SK-N-SH (cell line): Measurements from ENCODE around the gene SERPINA9. TPM values are rescaled to one million over a fixed set of nuclear protein-coding genes. Genes with fewer than 3 reads are reported as not detected.

Experiments used
- CTCF ChIA-PET: fragments of 300-600, 350-600 bp; formaldehyde crosslinking; extraction: SDS; loops from one replicate; lab custom pipeline; 2021; lab: Yijun Ruan, JAX
- POLR2A ChIA-PET: fragments of 350-600 bp; sonication (Branson Sonifier 250); formaldehyde crosslinking; extraction: SDS; loops from one replicate; lab custom pipeline; 2020; ENCODE audit warnings: antibody characterized with exemption, inconsistent platforms; lab: Yijun Ruan, JAX
- DNase-seq: peaks from one replicate; pipeline ENCODE4 v3.0.0; 2012
- H2AFZ ChIP-seq: fragments of 200-600 bp; sonication (generic); 2 replicates; pipeline ENCODE4 v1.8.1; 2016; ENCODE audit warnings: antibody characterized with exemption, mild to moderate bottlenecking, low read depth
- H3F3A ChIP-seq: fragments of 200-600 bp; sonication (generic); replicated peaks from 2 replicates; pipeline ENCODE3; 2016; ENCODE audit warnings: antibody characterized with exemption, mild to moderate bottlenecking; ENCODE audit not compliant: insufficient read depth
- H3K27ac ChIP-seq, 2 experiments: fragments of 200-500 bp in 1 of 2; fragments of 200-600 bp in 1 of 2; sonication (Bioruptor generic) in 1 of 2; sonication (generic), shearing (Covaris generic) in 1 of 2; 2 replicates each; pipeline versions ENCODE4 v1.5.1 to v1.6.1; 2014 to 2016; ENCODE audit warnings: low read depth in 2 of 2, inconsistent platforms in 1 of 2, low read length in 1 of 2, mild to moderate bottlenecking in 1 of 2, mixed read lengths in 1 of 2
- H3K27me3 ChIP-seq: fragments of 200-600 bp; sonication (generic), shearing (Covaris generic); 2 replicates; pipeline ENCODE4 v1.6.1; 2016; ENCODE audit warnings: mixed run types; ENCODE audit not compliant: insufficient read depth
- H3K36me3 ChIP-seq, 2 experiments: fragments of 200-500 bp in 1 of 2; fragments of 200-600 bp in 1 of 2; sonication (Bioruptor generic) in 1 of 2; sonication (generic) in 1 of 2; replicated peaks in 1 of 2; 2 replicates each; pipeline versions ENCODE3 to v1.5.1; 2014 to 2016; ENCODE audit warnings: low read length in 1 of 2, mild to moderate bottlenecking in 1 of 2; ENCODE audit not compliant: insufficient read depth in 2 of 2, control insufficient read depth in 1 of 2
- H3K4me1 ChIP-seq, 2 experiments: fragments of 200-500 bp in 1 of 2; fragments of 200-600 bp in 1 of 2; sonication (Bioruptor generic) in 1 of 2; sonication (generic), shearing (Covaris generic) in 1 of 2; 2 replicates each; pipeline versions ENCODE4 v1.5.1 to v1.6.1; 2014 to 2016; ENCODE audit warnings: low read depth in 1 of 2, low read length in 1 of 2, mixed run types in 1 of 2; ENCODE audit not compliant: insufficient read depth in 2 of 2, control insufficient read depth in 1 of 2
- H3K4me2 ChIP-seq: fragments of 200-600 bp; sonication (generic), shearing (Covaris generic); 2 replicates; pipeline ENCODE4 v1.6.1; 2017; ENCODE audit warnings: mixed run types
- H3K4me3 ChIP-seq, 2 experiments: fragments of 200-500 bp in 1 of 2; fragments of 200-600 bp in 1 of 2; sonication (Bioruptor generic) in 1 of 2; sonication (generic), shearing (Covaris generic) in 1 of 2; 2 replicates each; pipeline versions ENCODE4 v1.5.1 to v1.8.1; 2014 to 2016; ENCODE audit warnings: low read depth in 2 of 2, inconsistent platforms in 1 of 2, low read length in 1 of 2, mild to moderate bottlenecking in 1 of 2, mixed read lengths in 1 of 2, moderate library complexity in 1 of 2
- H3K79me2 ChIP-seq: fragments of 200-600 bp; sonication (generic); 2 replicates; pipeline ENCODE4 v1.8.1; 2017; ENCODE audit warnings: mild to moderate bottlenecking; ENCODE audit not compliant: insufficient read depth
- H3K9ac ChIP-seq: fragments of 200-600 bp; sonication (generic); 2 replicates; pipeline ENCODE4 v1.6.1; 2017; ENCODE audit warnings: mixed run types
- H3K9me2 ChIP-seq: fragments of 200-600 bp; sonication (generic); 2 replicates; pipeline ENCODE4 v1.6.1; 2017; ENCODE audit warnings: mixed run types
- H3K9me3 ChIP-seq: fragments of 200-600 bp; sonication (generic); 2 replicates; pipeline ENCODE4 v1.6.1; 2017; ENCODE audit warnings: mixed run types, mild to moderate bottlenecking, moderate library complexity
- H4K20me1 ChIP-seq: fragments of 200-600 bp; sonication (generic); 2 replicates; pipeline ENCODE4 v1.6.1; 2017; ENCODE audit warnings: mild to moderate bottlenecking, mixed run types; ENCODE audit not compliant: insufficient read depth
- ELF1 ChIP-seq: IDR thresholded peaks from 2 replicates; pipeline ENCODE4 v1.4.0; 2012
- EP300 ChIP-seq, 2 experiments: IDR thresholded peaks; 2 replicates each; pipeline versions ENCODE4 v1.4.0 to v1.6.1; 2012; ENCODE audit warnings: borderline replicate concordance in 1 of 2, low read depth in 1 of 2, low read length in 1 of 2
- EZH2phosphoT487 ChIP-seq: fragments of 200-600 bp; sonication (generic); IDR thresholded peaks from 2 replicates; pipeline ENCODE4 v1.6.1; 2017; ENCODE audit warnings: low read depth, mixed run types, mild to moderate bottlenecking, antibody characterized with exemption, moderate library complexity, borderline replicate concordance
- FOSL2 ChIP-seq: IDR thresholded peaks from 2 replicates; pipeline ENCODE4 v1.4.0; 2012; ENCODE audit warnings: low read depth, mild to moderate bottlenecking, moderate library complexity, borderline replicate concordance
- FOXJ3 ChIP-seq: sonication (generic); formaldehyde crosslinking; IDR thresholded peaks from 2 replicates; pipeline ENCODE4 v1.5.1; 2020; ENCODE audit warnings: mild to moderate bottlenecking, missing genetic modification reagents
- GABPA ChIP-seq: IDR thresholded peaks from 2 replicates; pipeline ENCODE4 v1.4.0; 2012; ENCODE audit warnings: low read depth, mild to moderate bottlenecking
- JUND ChIP-seq: IDR thresholded peaks from 2 replicates; pipeline ENCODE4 v1.4.0; 2012
- MEF2A ChIP-seq: IDR thresholded peaks from 2 replicates; pipeline ENCODE4 v1.4.0; 2012; ENCODE audit warnings: low read depth, borderline replicate concordance
- MXI1 ChIP-seq: IDR thresholded peaks from 2 replicates; pipeline ENCODE4 v1.6.1; 2012; ENCODE audit warnings: mild to moderate bottlenecking, low read depth, low read length, improper control_type of control experiment
- NFIC ChIP-seq: IDR thresholded peaks from 2 replicates; pipeline ENCODE4 v1.4.0; 2012; ENCODE audit warnings: borderline replicate concordance
- NRF1 ChIP-seq: IDR thresholded peaks from 2 replicates; pipeline ENCODE4 v1.6.1; 2012; ENCODE audit warnings: low read depth, mild to moderate bottlenecking, low read length
- RAD21 ChIP-seq: IDR thresholded peaks from 2 replicates; pipeline ENCODE4 v1.6.1; 2012; ENCODE audit warnings: mild to moderate bottlenecking, low read length
- RCOR1 ChIP-seq: fragments of 150-350 bp; IDR thresholded peaks from 2 replicates; pipeline ENCODE4 v1.6.1; 2017; ENCODE audit warnings: antibody characterized with exemption, low read length
- SIN3A ChIP-seq: IDR thresholded peaks from 2 replicates; pipeline ENCODE4 v1.6.1; 2012; ENCODE audit warnings: low read depth, mild to moderate bottlenecking, low read length, moderate library complexity, borderline replicate concordance
- TCF12 ChIP-seq: IDR thresholded peaks from 2 replicates; pipeline ENCODE4 v1.4.0; 2012
- TEAD4 ChIP-seq: IDR thresholded peaks from 2 replicates; pipeline ENCODE4 v1.4.0; 2012; ENCODE audit warnings: mild to moderate bottlenecking, borderline replicate concordance; ENCODE audit not compliant: insufficient read depth
- WGBS: methylation state at CpG from one replicate; pipeline ENCODE4 v1.1.6; 2017; ENCODE audit warnings: low lambda C conversion rate; 5-methylcytosine and 5-hydroxymethylcytosine counted together
- polyA plus RNA-seq, 3 experiments: library from polyadenylated mRNA; depleted of rRNA; stranded (reverse); fragments of >200 nt; gene quantifications; 2 replicates each; pipeline ENCODE4 v1.2.3, GENCODE V29; 2012
- TF ChIP-seq, protein P1 (sequence below): IDR thresholded peaks from 2 replicates; pipeline ENCODE4 v1.6.1; 2012; ENCODE audit warnings: mild to moderate bottlenecking, low read depth, low read length, moderate library complexity
- TF ChIP-seq, protein P2 (sequence below): fragments of 200-600 bp; sonication (generic); IDR thresholded peaks from 2 replicates; pipeline ENCODE4 v1.6.1; 2017; ENCODE audit warnings: antibody characterized with exemption, mild to moderate bottlenecking, moderate library complexity
- TF ChIP-seq, protein P3 (sequence below): IDR thresholded peaks from 2 replicates; pipeline ENCODE4 v1.4.0; 2012; ENCODE audit warnings: low read depth
- TF ChIP-seq, protein P4 (sequence below): fragments of 150-350 bp; IDR thresholded peaks from 2 replicates; pipeline ENCODE4 v1.6.1; 2017; ENCODE audit warnings: antibody characterized with exemption, low read length, low read depth, borderline replicate concordance
- TF ChIP-seq, protein P5 (sequence below): IDR thresholded peaks from 2 replicates; pipeline ENCODE4; 2012

Gene SERPINA9
- polyA plus RNA-seq, 1 of the 3 experiments (the other 2 are of a cell fraction) = not detected

DNA sequence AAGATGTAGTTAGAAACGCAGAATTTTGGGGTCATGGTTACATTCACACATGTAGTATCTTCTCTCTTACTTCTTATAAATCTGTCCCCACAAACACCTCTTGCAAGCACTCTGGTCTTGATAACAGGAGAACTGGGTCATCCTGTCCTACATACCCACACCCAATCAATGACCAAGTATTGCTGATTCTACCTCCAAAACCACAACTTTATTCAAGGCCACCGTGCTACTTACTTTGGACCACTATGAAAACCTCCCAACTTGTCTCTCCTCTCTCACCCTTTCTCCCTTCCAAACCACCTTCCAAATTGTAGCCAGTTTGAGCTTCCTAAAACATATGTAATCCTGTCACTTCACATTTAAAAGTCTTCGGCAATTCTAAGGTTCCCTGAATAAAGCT is 28.8 kb downstream of the SERPINA9 start:
- H3K27me3 ChIP-seq = peaks cover 20% of the 10 kb centered on the region; the same call in 1 of the 2 replicates
- no peak for DNase-seq
- POLR2A ChIA-PET = no interaction called here
- CTCF ChIA-PET = interaction anchor here (1.4 to 2.4 kb wide), 3 partner anchors 14 to 39 kb away, joined by 7 to 8 read pairs (median 8); no protein-coding TSS in a partner anchor
- no peaks in the 10 kb centered on the region for H3K9me2 ChIP-seq
- TF ChIP-seq MEF2A (no peak), TEAD4 (no peak), MXI1 (no peak), TCF12 (no peak), ELF1 (no peak), JUND (no peak), FOXJ3 (CRISPR knock-in tag) (no peak), FOSL2 (no peak), EZH2phosphoT487 (no peak), GABPA (no peak), RAD21 (no peak), SIN3A (no peak)
- TF ChIP-seq, protein P1, sequence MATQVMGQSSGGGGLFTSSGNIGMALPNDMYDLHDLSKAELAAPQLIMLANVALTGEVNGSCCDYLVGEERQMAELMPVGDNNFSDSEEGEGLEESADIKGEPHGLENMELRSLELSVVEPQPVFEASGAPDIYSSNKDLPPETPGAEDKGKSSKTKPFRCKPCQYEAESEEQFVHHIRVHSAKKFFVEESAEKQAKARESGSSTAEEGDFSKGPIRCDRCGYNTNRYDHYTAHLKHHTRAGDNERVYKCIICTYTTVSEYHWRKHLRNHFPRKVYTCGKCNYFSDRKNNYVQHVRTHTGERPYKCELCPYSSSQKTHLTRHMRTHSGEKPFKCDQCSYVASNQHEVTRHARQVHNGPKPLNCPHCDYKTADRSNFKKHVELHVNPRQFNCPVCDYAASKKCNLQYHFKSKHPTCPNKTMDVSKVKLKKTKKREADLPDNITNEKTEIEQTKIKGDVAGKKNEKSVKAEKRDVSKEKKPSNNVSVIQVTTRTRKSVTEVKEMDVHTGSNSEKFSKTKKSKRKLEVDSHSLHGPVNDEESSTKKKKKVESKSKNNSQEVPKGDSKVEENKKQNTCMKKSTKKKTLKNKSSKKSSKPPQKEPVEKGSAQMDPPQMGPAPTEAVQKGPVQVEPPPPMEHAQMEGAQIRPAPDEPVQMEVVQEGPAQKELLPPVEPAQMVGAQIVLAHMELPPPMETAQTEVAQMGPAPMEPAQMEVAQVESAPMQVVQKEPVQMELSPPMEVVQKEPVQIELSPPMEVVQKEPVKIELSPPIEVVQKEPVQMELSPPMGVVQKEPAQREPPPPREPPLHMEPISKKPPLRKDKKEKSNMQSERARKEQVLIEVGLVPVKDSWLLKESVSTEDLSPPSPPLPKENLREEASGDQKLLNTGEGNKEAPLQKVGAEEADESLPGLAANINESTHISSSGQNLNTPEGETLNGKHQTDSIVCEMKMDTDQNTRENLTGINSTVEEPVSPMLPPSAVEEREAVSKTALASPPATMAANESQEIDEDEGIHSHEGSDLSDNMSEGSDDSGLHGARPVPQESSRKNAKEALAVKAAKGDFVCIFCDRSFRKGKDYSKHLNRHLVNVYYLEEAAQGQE = no peak
- TF ChIP-seq, protein P2, sequence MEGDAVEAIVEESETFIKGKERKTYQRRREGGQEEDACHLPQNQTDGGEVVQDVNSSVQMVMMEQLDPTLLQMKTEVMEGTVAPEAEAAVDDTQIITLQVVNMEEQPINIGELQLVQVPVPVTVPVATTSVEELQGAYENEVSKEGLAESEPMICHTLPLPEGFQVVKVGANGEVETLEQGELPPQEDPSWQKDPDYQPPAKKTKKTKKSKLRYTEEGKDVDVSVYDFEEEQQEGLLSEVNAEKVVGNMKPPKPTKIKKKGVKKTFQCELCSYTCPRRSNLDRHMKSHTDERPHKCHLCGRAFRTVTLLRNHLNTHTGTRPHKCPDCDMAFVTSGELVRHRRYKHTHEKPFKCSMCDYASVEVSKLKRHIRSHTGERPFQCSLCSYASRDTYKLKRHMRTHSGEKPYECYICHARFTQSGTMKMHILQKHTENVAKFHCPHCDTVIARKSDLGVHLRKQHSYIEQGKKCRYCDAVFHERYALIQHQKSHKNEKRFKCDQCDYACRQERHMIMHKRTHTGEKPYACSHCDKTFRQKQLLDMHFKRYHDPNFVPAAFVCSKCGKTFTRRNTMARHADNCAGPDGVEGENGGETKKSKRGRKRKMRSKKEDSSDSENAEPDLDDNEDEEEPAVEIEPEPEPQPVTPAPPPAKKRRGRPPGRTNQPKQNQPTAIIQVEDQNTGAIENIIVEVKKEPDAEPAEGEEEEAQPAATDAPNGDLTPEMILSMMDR = no peak
- TF ChIP-seq, all 33 proteins: peak for 0
- Histone ChIP-seq H4K20me1 (no peaks in the 10 kb centered on the region), H3K4me2 (no peak overlapping the region), H3K9me3 (no peaks in the 10 kb centered on the region), H3K27ac (no peak overlapping the region), H3K79me2 (no peaks in the 10 kb centered on the region), H3F3A (no peaks in the 10 kb centered on the region), H3K4me3 (no peak overlapping the region), H3K36me3 (no peaks in the 10 kb centered on the region), H3K9ac (no peak overlapping the region), H3K4me1 (no peaks in the 10 kb centered on the region), H2AFZ (no peak overlapping the region)
- 20% methylated on average over 3 of the region's 3 CpGs for WGBS

DNA sequence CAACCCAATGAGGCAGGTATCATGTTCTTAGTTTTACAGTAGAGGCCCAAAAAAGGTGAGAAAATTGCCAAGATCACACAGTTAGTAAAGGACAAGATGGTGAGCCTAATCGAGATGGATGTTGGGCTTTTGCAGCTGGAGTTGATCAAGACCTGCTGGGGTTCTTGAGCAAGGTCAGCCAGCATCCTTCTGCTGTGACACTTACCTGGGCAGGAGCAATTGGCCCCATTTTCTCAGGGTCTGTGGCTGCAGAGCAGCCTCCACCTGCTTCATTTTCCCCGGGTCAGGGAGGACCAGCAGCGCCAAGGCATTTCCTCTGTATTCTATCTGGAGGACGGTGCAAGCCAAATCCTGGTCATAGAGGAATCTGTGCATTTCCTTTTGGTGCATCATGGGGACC is 29.9 kb downstream of the SERPINA9 start:
- TF ChIP-seq, protein P3, sequence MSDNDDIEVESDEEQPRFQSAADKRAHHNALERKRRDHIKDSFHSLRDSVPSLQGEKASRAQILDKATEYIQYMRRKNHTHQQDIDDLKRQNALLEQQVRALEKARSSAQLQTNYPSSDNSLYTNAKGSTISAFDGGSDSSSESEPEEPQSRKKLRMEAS = no peak
- TF ChIP-seq SIN3A (no peak), NFIC (no peak), RCOR1 (no peak), NRF1 (no peak), EP300 (IDR thresholded peaks at IDR 0.05; ENCODE audit: borderline replicate concordance in 1 of 2, low read depth in 1 of 2, low read length in 1 of 2) (no peak), RAD21 (no peak), JUND (no peak)
- TF ChIP-seq, protein P4, sequence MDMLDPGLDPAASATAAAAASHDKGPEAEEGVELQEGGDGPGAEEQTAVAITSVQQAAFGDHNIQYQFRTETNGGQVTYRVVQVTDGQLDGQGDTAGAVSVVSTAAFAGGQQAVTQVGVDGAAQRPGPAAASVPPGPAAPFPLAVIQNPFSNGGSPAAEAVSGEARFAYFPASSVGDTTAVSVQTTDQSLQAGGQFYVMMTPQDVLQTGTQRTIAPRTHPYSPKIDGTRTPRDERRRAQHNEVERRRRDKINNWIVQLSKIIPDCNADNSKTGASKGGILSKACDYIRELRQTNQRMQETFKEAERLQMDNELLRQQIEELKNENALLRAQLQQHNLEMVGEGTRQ = no peak
- TF ChIP-seq, protein P5, sequence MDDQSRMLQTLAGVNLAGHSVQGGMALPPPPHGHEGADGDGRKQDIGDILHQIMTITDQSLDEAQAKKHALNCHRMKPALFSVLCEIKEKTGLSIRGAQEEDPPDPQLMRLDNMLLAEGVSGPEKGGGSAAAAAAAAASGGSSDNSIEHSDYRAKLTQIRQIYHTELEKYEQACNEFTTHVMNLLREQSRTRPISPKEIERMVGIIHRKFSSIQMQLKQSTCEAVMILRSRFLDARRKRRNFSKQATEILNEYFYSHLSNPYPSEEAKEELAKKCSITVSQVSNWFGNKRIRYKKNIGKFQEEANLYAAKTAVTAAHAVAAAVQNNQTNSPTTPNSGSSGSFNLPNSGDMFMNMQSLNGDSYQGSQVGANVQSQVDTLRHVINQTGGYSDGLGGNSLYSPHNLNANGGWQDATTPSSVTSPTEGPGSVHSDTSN = no peak
- ChIA-PET POLR2A (no interaction called here), CTCF (interaction anchor here (1.1 to 1.5 kb wide), 2 partner anchors 13 to 24 kb away, joined by 4 to 8 read pairs; no protein-coding TSS in a partner anchor)
- no peak overlapping the region for H3K4me2 ChIP-seq
- no peak overlapping the region for H3K9ac ChIP-seq
- no peak for DNase-seq
- no peaks in the 10 kb centered on the region for H3K36me3 ChIP-seq
- no peaks in the 10 kb centered on the region for H3F3A ChIP-seq
- peaks cover 19% of the 10 kb centered on the region; the same call in 1 of the 2 replicates for H3K27me3 ChIP-seq
- H3K27ac ChIP-seq = no peak overlapping the region
- no peaks in the 10 kb centered on the region for H3K9me2 ChIP-seq
- no peak overlapping the region for H3K4me3 ChIP-seq
- no peaks in the 10 kb centered on the region for H3K4me1 ChIP-seq
- 10% methylated on average over 2 of the region's 4 CpGs for WGBS
- no peaks in the 10 kb centered on the region for H3K9me3 ChIP-seq
- no peaks in the 10 kb centered on the region for H3K79me2 ChIP-seq
- H4K20me1 ChIP-seq = no peaks in the 10 kb centered on the region
- no peak overlapping the region for H2AFZ ChIP-seq
